Measurements from ENCODE around the gene ACSS1.

- TF ChIP-seq CTCF (IDR thresholded peaks at IDR 0.05), result no peak
- no peak for TF ChIP-seq FOXS1 (CRISPR knock-in tag; IDR thresholded peaks at IDR 0.05)
- TF ChIP-seq POLR2A (IDR thresholded peaks at IDR 0.05; ENCODE audit: low read length), result no peak
- no peak for TF ChIP-seq E2F6 (IDR thresholded peaks at IDR 0.05; ENCODE audit: borderline replicate concordance, low read depth)
- TF ChIP-seq HEYL (CRISPR knock-in tag; IDR thresholded peaks at IDR 0.05), result no peak
- TF ChIP-seq MAFK (IDR thresholded peaks at IDR 0.05; ENCODE audit: partially characterized antibody), result no peak
- no peak for TF ChIP-seq REST (IDR thresholded peaks at IDR 0.05)
- TF ChIP-seq CBX2 (IDR thresholded peaks at IDR 0.05; ENCODE audit: borderline replicate concordance, low read depth), result no peak
- no peak for TF ChIP-seq BHLHE40 (IDR thresholded peaks at IDR 0.05; ENCODE audit: low read depth, low read length)
- no peak for TF ChIP-seq EP300 (IDR thresholded peaks at IDR 0.05)
Measured at GRCh38 chr20:24999568-24999967, 58.4 kb downstream of the ACSS1 start.

All from A549 (cell line).